ENCODE measurements around the gene PTTG1IP2.

Gene PTTG1IP2

GRCh38 chr7:90487808-90488207, 18.4 kb downstream of the PTTG1IP2 start:
- TF ChIP-seq FOXP2 (optimal IDR thresholded peaks at IDR 0.05; ENCODE audit: borderline replicate concordance, extremely low read depth, extremely low read length, insufficient read depth) = no peak
- TF ChIP-seq SIN3A (IDR thresholded peaks at IDR 0.05; ENCODE audit: borderline replicate concordance, insufficient read depth, low read length) = no peak
- no peak for TF ChIP-seq TAF1 (IDR thresholded peaks at IDR 0.05; ENCODE audit: borderline replicate concordance, insufficient read depth, low read length)
- TF ChIP-seq, protein P1, sequence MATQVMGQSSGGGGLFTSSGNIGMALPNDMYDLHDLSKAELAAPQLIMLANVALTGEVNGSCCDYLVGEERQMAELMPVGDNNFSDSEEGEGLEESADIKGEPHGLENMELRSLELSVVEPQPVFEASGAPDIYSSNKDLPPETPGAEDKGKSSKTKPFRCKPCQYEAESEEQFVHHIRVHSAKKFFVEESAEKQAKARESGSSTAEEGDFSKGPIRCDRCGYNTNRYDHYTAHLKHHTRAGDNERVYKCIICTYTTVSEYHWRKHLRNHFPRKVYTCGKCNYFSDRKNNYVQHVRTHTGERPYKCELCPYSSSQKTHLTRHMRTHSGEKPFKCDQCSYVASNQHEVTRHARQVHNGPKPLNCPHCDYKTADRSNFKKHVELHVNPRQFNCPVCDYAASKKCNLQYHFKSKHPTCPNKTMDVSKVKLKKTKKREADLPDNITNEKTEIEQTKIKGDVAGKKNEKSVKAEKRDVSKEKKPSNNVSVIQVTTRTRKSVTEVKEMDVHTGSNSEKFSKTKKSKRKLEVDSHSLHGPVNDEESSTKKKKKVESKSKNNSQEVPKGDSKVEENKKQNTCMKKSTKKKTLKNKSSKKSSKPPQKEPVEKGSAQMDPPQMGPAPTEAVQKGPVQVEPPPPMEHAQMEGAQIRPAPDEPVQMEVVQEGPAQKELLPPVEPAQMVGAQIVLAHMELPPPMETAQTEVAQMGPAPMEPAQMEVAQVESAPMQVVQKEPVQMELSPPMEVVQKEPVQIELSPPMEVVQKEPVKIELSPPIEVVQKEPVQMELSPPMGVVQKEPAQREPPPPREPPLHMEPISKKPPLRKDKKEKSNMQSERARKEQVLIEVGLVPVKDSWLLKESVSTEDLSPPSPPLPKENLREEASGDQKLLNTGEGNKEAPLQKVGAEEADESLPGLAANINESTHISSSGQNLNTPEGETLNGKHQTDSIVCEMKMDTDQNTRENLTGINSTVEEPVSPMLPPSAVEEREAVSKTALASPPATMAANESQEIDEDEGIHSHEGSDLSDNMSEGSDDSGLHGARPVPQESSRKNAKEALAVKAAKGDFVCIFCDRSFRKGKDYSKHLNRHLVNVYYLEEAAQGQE (IDR thresholded peaks at IDR 0.05; ENCODE audit: insufficient read depth in 1 of 2, low read depth in 2 of 2, low read length in 2 of 2) = no peak
- no peak for TF ChIP-seq POLR2AphosphoS5 (IDR thresholded peaks at IDR 0.05; ENCODE audit: low read depth, low read length)

DNA sequence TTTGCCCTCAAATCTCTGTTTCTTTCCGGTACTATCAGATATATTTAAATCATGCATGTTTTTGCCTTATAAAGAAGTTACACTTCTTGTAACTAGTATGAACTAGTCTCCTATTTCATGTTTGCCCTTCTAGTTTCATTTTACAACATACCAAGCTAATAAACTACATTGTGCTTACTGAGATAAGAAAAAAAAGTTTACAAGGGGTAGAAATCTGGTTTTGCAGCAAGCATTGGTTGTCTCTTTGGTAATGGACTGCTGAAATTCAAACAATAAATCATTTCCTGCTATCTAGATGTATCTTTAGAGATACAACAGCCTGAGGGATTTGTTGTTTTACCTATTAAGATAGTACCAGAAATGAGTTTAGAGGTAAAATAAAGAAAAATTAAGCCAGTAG, 18.8 kb downstream of the PTTG1IP2 start:
- TF ChIP-seq FOXP2 (optimal IDR thresholded peaks at IDR 0.05; ENCODE audit: borderline replicate concordance, extremely low read depth, extremely low read length, insufficient read depth) = no peak
- TF ChIP-seq TAF1 (IDR thresholded peaks at IDR 0.05; ENCODE audit: borderline replicate concordance, insufficient read depth, low read length) = no peak
- TF ChIP-seq, protein P1 (IDR thresholded peaks at IDR 0.05; ENCODE audit: insufficient read depth in 1 of 2, low read depth in 2 of 2, low read length in 2 of 2) = no peak
- TF ChIP-seq POLR2AphosphoS5 (IDR thresholded peaks at IDR 0.05; ENCODE audit: low read depth, low read length) = no peak
- no peak for TF ChIP-seq SIN3A (IDR thresholded peaks at IDR 0.05; ENCODE audit: borderline replicate concordance, insufficient read depth, low read length)

GRCh38 chr7:90492250-90492649, 22.8 kb downstream of the PTTG1IP2 start:
- TF ChIP-seq TAF1 (IDR thresholded peaks at IDR 0.05; ENCODE audit: borderline replicate concordance, insufficient read depth, low read length) = no peak
- no peak for TF ChIP-seq SIN3A (IDR thresholded peaks at IDR 0.05; ENCODE audit: borderline replicate concordance, insufficient read depth, low read length)
- no peak for TF ChIP-seq POLR2AphosphoS5 (IDR thresholded peaks at IDR 0.05; ENCODE audit: low read depth, low read length)
- TF ChIP-seq, protein P1 (IDR thresholded peaks at IDR 0.05; ENCODE audit: insufficient read depth in 1 of 2, low read depth in 2 of 2, low read length in 2 of 2) = no peak

GRCh38 chr7:90495241-90495640, 25.8 kb downstream of the PTTG1IP2 start:
- TF ChIP-seq POLR2AphosphoS5 (IDR thresholded peaks at IDR 0.05; ENCODE audit: low read depth, low read length) (no peak), TAF1 (IDR thresholded peaks at IDR 0.05; ENCODE audit: borderline replicate concordance, insufficient read depth, low read length) (no peak), FOXP2 (optimal IDR thresholded peaks at IDR 0.05; ENCODE audit: borderline replicate concordance, extremely low read depth, extremely low read length, insufficient read depth) (no peak), SIN3A (IDR thresholded peaks at IDR 0.05; ENCODE audit: borderline replicate concordance, insufficient read depth, low read length) (no peak)
- TF ChIP-seq, protein P1 (IDR thresholded peaks at IDR 0.05; ENCODE audit: insufficient read depth in 1 of 2, low read depth in 2 of 2, low read length in 2 of 2) = no peak

DNA sequence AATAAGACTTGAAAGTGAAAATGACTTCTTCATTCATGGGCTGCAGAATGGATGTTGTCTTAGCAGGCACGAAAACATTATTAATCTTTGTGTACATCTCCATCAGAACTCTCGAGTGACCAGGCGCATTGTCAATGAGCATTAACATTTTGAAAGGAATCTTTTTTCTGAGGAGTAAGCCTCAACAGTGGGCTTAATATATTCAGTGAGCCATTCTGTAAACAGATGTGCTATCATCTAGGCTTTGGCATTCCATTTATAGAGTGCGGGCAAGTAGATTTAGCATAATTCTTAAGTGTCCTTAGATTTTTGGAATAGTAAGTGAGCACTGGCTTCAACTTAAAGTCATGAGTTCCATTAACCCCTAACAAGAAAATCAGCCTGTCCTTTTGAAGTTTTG, 33.1 kb downstream of the PTTG1IP2 start:
- TF ChIP-seq, protein P1 (IDR thresholded peaks at IDR 0.05; ENCODE audit: insufficient read depth in 1 of 2, low read depth in 2 of 2, low read length in 2 of 2) = no peak
- TF ChIP-seq POLR2AphosphoS5 (IDR thresholded peaks at IDR 0.05; ENCODE audit: low read depth, low read length) = no peak
- no peak for TF ChIP-seq FOXP2 (optimal IDR thresholded peaks at IDR 0.05; ENCODE audit: borderline replicate concordance, extremely low read depth, extremely low read length, insufficient read depth)
- TF ChIP-seq TAF1 (IDR thresholded peaks at IDR 0.05; ENCODE audit: borderline replicate concordance, insufficient read depth, low read length) = no peak
- no peak for TF ChIP-seq SIN3A (IDR thresholded peaks at IDR 0.05; ENCODE audit: borderline replicate concordance, insufficient read depth, low read length)
